Measurements from ENCODE around the gene ANKRD61. TPM values are rescaled to one million over a fixed set of nuclear protein-coding genes. Genes with fewer than 3 reads are reported as not detected.
"Not testable (repeated sequence)": the region's sequence is repeated elsewhere in the genome, so short reads cannot be mapped to it uniquely, and the experiment has no call there.

Gene ANKRD61
- total RNA-seq, 2 donors from 2014 or later = not detected

DNA sequence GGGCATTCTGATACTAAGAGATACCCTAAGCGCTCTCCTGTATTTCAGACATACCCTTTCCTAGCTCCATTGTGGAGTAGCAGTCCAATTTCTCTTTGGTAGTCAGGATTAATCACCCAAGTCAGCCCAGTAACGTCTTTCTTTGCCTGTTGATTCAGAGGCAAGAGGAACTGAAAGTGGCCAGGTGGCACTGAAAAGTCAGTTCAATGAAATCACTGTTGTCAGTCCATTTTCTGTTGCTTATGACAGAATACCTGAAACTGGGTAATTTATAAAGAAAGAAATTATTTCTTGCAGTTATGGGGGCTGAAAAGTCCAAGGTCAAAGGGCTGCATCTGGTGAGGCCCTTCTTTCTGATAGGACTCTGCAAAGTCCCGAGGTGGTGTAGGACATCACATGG lies 40.2 kb downstream of the ANKRD61 start:
- TF ChIP-seq, protein P1, sequence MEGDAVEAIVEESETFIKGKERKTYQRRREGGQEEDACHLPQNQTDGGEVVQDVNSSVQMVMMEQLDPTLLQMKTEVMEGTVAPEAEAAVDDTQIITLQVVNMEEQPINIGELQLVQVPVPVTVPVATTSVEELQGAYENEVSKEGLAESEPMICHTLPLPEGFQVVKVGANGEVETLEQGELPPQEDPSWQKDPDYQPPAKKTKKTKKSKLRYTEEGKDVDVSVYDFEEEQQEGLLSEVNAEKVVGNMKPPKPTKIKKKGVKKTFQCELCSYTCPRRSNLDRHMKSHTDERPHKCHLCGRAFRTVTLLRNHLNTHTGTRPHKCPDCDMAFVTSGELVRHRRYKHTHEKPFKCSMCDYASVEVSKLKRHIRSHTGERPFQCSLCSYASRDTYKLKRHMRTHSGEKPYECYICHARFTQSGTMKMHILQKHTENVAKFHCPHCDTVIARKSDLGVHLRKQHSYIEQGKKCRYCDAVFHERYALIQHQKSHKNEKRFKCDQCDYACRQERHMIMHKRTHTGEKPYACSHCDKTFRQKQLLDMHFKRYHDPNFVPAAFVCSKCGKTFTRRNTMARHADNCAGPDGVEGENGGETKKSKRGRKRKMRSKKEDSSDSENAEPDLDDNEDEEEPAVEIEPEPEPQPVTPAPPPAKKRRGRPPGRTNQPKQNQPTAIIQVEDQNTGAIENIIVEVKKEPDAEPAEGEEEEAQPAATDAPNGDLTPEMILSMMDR (IDR thresholded peaks at IDR 0.05) = no peak
- no peaks in the 10 kb centered on the region for H3K4me1 ChIP-seq
- intact Hi-C loops (cut with DNase I) = no loop called here
- no peaks in the 10 kb centered on the region for H3K36me3 ChIP-seq
- H3K9me3 ChIP-seq = no peaks in the 10 kb centered on the region
- no peak overlapping the region for H3K27ac ChIP-seq
- no peak overlapping the region for H3K4me3 ChIP-seq
- H3K9ac ChIP-seq (ENCODE audit: low read depth in 2 of 2, low read length in 2 of 2) = no peak overlapping the region
- no peak for DNase-seq
- H3K27me3 ChIP-seq = no peaks in the 10 kb centered on the region

- H3K9me3 ChIP-seq = no peaks in the 10 kb centered on the region
- H3K9ac ChIP-seq (ENCODE audit: low read depth in 2 of 2, low read length in 2 of 2) = no peak overlapping the region
- H3K4me3 ChIP-seq = no peak overlapping the region
- TF ChIP-seq, protein P1 (IDR thresholded peaks at IDR 0.05) = no peak
- H3K27ac ChIP-seq = no peak overlapping the region
- H3K4me1 ChIP-seq = no peaks in the 10 kb centered on the region
- no peaks in the 10 kb centered on the region for H3K36me3 ChIP-seq
- no peak for DNase-seq
- intact Hi-C loops (cut with DNase I) = no loop called here
- no peaks in the 10 kb centered on the region for H3K27me3 ChIP-seq
These were observed 43.6 kb downstream of the ANKRD61 start for GRCh38 chr7:6074612-6075380.

GRCh38 chr7:6078548-6078947 lies 47.4 kb downstream of the ANKRD61 start:
- TF ChIP-seq, protein P1 (IDR thresholded peaks at IDR 0.05) = no peak
- no peaks in the 10 kb centered on the region for H3K9me3 ChIP-seq
- no peak overlapping the region for H3K4me3 ChIP-seq
- H3K27ac ChIP-seq = no peak overlapping the region
- H3K27me3 ChIP-seq = no peaks in the 10 kb centered on the region
- DNase-seq = no peak
- no peak overlapping the region for H3K9ac ChIP-seq (ENCODE audit: low read depth in 2 of 2, low read length in 2 of 2)
- intact Hi-C loops (cut with DNase I) = no loop called here
- no peaks in the 10 kb centered on the region for H3K4me1 ChIP-seq
- no peaks in the 10 kb centered on the region for H3K36me3 ChIP-seq

DNA sequence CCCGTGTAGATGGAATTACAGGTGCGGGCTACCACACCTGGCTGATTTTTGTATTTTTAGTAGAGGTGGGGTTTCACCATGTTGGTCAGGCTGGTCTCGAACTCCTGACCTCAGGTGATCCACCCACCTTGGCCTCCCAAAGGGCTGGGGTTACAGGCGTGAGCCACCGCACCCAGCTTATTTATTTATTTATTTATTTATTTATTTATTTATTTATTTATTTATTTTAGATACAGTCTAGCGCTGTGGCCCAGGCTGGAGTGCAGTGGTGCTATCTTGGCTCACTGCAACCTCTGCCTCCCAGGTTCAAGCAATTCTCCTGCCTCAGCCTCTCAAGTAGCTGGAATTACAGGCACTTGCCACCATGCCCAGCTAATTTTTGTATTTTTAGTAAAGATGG lies 51.9 kb downstream of the ANKRD61 start:
- DNase-seq; H3K9ac ChIP-seq (ENCODE audit: low read depth in 2 of 2, low read length in 2 of 2); H3K9me3 ChIP-seq; H3K27ac ChIP-seq; H3K36me3 ChIP-seq; H3K4me1 ChIP-seq; H3K27me3 ChIP-seq; intact Hi-C loops (cut with DNase I); H3K4me3 ChIP-seq: not testable (repeated sequence)

Other genes starting within 250 kb of the ANKRD61 start
- 10 to 100 TPM; 15.9 to 16.2 TPM for gene RNF216, start 249.7 kb upstream of the ANKRD61 start, total RNA-seq
- gene OCM, start 150.6 kb upstream of the ANKRD61 start, total RNA-seq = not detected
- gene CCZ1, start 132.6 kb upstream of the ANKRD61 start, total RNA-seq = 10 to 100 TPM; 59.6 to 87.6 TPM
- gene RSPH10B, start 60.7 kb upstream of the ANKRD61 start, total RNA-seq = not detected
- gene PMS2, start 22.3 kb upstream of the ANKRD61 start, total RNA-seq = 1 to 10 TPM; 9.3 to 9.9 TPM
- gene AIMP2, start 22.1 kb upstream of the ANKRD61 start, total RNA-seq = 10 to 100 TPM; 31.8 to 60.3 TPM
- 100 to 1,000 TPM; 102 to 127 TPM for gene EIF2AK1, start 27.8 kb downstream of the ANKRD61 start, total RNA-seq
- gene USP42, start 73.6 kb downstream of the ANKRD61 start, total RNA-seq = 1 to 10 TPM; 9.2 to 9.6 TPM
- 10 to 100 TPM in 1 of 2 donors, 1 to 10 TPM in 1; 9.1 to 11.3 TPM for gene CYTH3, start 241.2 kb downstream of the ANKRD61 start, total RNA-seq

All from colonic mucosa (tissue), 4 donors.